Measurements from ENCODE around the gene KCNG4.

The KCNG4 gene

DNA sequence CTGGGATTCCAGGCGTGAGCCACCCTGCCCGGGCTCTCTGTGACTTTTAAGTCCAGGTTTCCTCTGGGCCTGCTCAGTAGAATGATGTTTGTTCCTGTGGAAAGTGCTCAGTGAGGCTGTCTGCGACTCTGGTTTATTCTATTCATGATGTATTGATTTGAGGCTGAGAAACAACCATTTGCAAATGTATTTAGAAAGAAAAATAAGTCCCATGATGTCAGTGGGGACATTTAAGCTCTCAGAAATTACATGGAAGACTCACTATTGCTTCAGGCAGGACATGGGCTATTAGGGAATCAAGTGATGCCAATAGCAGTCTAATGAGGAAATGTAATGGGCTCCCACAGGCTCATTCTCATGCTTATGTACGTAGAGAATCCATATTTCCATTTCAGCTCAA, 22.2 kb upstream of the KCNG4 start:
- DNase-seq, result no peak

DNA sequence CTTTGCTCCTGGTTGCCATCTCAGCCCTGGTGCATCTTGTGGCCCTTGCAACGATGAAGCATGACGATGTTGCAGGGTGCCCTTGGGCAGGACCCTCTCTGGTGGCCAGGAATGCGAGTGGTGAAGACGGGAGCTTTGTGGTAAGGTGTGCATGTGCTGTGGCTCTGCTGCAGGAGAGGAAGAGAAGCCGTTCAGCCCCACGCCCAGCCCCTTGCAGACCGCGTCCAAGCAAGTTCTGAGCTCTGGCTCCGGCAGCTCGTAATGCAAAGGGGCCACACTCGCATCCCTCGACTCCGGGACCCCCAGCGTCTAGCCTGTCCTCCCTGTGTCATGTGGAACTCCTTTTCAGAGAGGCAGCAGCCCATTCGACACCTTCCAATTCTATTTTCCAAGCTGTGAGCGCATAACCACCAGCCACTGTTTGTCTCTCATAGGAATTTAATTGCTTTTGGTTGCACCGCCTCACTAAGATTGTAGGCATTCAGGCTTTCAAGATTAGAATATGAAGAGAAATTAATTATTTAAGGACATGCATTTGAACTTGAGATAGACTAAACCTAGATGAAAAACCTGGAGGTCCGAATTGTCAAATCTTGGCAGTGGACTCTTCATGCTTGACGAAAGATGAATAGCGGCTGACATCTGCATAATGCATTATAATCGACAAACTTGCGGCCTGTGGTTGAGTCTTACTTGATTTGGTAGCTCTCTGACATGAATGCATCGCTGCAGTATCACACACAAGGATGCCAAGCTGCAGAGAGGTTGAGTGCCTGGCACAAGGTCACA, 21.1 kb upstream of the KCNG4 start:
- no peak for DNase-seq

DNA sequence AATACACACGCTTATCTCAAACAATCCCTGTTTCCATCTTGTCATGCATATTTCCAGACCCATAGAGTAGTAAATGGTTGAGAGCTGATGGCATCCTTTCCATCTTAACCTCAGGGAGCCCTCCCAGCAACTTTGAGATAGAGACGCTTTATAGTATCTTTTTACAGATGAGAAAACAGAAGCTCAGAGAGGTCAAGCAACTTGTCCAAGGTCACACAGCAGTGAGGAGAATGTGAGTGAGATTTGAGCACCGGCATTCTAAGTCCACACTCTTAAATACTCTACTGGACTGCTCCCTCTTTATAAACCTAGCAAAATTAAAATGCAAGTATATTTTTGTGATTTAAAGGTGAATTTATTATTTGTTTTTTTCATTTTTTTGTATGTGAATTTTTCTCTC, 19.9 kb upstream of the KCNG4 start:
- DNase-seq, result no peak

DNA sequence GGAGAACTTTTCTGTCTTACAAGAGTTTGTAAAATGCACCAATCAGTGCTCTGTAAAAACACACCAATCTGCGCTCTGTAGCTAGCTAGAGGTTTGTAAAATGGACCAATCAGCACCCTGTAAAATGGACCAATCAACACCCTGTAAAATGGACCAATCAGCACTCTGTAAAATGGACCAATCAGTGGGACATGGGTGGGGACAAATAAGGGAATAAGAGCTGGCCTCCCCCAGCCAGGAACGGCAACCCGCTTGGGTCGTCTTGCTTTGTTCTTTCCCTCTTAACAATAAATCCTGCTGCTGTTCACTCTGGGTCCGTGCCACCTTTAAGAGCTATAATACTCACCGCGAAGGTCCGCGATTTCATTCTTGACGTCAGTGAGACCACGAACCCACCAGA, 18.5 kb upstream of the KCNG4 start:
- no peak for DNase-seq

DNA sequence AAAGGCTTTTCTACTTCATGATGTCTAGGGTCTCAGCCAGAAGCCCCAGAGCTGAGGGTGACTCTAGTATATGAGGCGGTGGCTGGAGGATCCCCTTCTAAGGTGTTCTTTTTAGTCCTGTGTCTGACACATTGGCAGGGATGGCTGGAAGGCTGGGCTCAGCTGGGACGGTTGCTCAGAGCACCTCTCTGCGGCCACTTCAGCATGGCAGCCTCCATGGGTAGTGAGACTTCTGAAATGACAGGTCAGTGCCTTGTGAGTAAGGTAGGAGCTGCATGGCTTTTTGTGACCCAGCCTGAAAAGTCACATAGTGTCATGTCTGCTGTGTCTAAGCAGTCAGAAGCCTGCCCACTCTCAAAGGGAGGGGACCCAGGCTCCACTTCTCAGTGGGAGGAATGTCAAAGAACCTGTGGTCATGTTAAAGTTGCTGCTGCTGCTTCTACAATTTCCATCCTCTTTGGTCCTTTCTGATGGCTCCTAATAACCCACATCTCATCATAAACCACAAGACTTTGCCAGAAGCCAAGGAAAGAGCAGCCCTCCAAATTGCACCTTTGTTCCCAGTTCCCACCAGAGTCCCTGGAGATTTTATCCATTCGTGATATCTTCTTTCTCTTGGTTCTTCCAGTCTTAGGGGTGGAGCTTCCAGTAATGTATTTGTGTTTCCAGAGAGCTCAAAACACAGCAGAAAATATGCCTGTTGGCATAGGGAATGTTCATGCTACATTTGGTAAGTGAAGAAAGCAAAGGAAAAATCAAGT, 15.4 kb upstream of the KCNG4 start:
- no peak for DNase-seq

DNA sequence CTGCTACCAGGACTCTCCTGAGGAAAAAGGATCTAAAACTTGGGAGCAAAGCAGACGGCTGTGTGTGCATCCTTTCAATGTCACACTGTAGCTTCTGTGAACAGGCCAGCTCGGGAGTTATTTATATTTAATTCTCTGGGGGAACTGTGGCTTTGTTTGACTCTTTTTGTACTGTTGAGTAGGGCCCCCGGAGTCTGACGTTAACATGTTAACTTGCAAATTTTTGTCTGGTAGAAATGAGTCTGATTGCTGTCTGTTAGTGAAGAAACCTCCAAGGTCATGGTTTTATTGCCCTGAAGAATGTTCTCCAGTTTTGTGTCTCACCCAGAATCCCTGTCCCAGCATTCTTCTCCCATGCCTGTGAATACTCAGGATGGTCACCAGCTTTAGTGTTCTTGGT, 14.2 kb upstream of the KCNG4 start:
- DNase-seq, result no peak

DNA sequence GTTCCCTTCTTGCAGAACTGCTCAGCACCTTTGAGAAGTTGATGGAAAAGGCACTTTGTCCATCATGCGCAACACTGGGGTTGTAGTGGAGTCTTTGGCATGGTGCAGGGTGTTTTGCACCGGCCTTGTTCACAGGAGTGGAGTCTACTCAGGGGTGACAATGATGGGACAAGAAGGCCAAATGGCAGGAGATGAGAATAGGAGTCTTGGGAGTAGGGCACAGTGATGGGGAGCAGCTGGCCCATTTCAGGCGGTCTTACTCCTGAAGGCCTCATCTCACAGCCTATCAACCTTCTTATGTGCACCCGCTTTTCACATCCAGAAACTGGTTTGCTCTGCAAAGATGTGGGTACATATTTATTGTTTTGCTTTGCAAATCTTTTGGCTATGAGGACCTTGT, 13.4 kb upstream of the KCNG4 start:
- DNase-seq, result no peak

DNA sequence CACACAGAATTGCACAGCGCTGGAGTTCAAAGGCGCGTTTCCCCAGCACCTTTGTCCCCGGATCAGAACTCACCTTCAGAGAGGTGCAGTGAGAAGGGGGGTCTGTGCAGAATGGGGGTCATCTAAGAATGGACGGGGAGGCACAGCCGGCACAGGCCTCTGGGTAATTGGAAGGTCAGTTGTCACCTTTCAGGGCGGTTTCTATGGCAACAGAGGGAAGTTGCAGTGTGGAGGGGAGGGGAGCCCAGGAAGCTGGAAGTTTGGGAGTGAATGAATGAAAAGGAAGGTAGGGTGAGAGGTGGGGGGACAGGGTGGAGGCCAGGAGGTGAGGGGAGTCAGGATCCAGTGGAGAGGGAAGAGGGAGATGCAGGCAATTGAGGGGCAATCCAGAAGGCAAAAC, 12.4 kb upstream of the KCNG4 start:
- DNase-seq, result no peak

DNA sequence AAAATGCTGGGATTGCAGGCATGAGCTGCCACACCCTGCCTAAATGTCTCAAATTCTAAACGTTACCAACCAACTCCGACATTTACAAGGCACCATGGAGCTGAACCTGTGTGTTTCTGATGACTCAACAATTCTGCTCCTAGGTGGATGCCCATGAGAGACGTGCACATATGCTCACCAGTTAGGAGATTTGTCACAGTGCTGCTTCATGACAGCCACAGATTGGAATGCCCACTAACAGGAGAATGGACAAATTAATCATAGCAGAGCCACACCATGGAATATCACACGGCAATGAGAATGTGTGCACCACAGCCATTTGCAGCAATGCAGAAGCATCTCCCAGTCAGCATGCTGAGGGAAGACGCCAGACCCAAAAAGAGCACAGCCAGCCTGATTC, 8.0 kb upstream of the KCNG4 start:
- DNase-seq, result no peak

DNA sequence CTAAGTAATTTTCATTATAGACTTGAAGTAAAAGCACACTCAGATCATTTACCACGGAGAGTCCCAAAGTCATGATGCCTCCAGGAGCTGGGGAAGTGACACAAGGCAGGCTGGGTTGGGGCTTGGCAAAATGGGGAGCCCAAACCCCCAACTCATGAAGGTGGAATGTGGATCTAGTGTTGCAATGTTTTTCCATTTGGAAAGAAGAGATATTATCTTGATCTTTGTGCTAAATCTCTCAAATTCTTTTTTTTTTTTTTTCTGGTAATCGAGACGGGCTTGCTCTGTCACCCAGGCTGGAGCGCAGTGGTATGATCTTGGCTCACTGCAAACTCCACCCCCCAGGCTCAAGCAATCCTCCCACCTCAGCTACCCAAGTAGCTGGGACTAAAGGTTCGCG, 7.5 kb upstream of the KCNG4 start:
- no peak for DNase-seq

DNA sequence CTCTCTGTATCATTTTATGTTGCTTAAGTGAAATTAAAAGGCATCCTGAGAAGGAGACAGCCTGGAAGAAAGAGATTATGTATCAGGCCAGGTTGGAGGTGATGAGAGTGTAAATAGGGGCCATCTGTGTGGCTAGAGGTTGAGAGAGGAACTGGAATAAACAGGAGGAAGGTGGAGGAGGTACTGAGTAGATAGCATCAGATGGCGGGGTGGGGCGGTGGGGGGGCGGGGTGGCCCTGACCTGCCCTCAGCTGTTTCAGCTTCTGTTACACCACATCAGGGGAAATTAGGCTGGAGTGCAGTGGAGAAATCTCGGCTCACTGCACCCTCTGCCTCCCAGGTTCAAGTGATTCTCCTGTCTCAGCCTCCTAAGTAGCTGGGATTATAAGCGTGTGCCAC, 6.9 kb upstream of the KCNG4 start:
- no peak for DNase-seq

DNA sequence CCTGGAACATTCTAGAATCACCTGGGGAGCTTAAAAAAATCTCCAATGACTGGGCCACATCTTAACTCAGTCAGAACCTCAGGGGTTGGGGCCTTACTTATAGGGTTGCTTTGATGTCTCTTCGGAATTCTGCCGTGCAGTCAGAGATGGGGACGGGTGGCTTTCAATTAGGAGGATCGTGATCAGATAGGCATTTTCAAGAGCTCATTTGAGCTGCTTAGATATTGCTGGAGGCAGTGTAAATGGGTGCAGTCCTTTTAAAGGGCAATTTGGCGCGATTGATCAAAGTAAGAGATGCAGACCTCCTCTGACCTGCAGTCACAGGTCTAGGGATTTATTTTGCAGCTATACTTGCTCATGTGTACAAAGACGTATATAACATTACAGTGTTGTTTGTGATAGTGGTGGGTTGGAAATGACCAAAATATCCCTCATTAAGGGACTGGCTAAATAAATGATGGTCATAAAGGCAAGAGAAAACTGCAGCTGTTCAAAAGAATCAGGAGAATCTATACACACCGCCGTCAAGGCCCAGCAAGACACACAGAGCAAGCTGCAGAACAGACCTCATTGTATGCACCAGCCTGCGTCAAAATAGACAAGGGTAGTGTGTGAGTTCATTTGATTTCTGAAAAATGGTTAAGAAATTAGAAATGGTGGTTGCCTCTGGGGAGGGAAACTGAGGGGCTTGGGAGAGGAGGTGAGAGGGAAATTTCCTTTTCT, 6.3 kb upstream of the KCNG4 start:
- DNase-seq, result no peak

DNA sequence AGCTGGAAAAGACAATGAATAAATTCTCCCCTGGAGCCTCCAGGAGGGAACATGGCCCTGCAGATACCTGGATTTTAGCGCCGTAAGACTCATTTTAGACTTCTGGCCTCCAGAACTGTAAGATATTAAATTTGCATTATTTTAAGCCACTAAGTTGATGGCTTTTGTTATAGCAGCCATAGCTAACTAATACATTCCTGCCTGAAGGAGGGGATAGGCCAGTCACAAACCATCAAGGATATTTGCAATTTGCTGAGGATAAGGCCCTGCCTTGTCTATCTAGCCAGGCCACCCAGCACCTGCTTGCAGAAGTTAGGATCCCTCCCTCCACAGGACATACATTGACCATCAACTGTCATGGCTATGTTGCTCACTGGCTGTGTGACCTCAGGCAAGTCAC, 4.9 kb upstream of the KCNG4 start:
- no peak for DNase-seq

DNA sequence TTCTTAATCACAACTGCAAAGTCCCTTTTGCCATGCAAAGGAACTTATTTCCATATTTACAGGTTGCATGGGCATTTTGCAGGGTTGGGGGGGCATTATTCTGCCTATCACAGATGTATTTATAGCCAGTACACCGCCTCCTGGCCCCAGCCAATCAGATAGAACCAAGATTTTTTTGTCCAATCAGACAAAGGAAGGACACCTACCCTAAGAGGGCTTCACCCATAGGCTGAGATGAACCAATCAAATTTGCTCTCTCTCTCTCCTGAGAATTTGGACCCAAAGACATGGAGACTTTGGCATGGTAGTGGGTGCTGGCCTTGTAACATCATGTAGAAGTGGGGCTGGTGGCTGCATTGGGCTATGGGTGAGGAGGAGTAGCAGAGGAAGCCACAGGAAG, 3.9 kb upstream of the KCNG4 start:
- no peak for DNase-seq

DNA sequence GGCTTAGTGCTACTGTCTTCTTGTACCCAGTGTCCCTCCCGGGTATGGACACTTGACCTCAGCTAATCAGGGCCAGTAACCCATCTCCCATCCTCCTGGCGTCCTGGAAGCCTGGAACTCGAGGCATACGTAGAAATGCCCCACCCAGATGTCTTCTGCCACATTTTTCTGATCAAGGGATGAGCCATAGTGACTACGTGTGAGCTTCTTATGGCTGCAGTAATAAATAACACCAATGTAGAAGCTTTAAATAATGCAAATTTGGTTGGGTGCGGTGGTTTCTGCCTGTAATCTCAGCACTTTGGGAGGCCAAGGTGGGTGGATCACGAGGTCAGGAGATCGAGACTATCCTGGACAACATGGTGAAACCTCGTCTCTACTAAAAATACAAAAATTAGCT, 3.0 kb upstream of the KCNG4 start:
- no peak for DNase-seq

DNA sequence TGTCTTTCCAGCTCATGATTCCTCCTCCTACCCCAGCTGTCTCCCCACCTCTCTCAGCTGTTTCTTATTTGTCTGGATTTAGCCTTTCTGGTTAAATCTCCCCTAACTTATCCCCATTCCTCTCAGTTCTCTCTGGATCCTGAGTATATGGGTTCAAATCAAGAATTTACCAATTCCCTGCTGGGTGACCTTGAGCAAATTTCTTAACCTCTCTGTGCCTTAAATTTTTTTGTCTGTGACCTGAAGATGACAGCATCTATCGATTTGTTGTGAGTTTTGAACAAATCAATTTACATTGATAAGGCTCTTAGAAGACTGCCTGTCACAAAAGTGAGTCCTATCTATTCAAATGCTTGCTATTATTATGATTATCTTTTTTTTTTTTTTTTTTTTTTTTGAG, 2.0 kb upstream of the KCNG4 start:
- no peak for DNase-seq

DNA sequence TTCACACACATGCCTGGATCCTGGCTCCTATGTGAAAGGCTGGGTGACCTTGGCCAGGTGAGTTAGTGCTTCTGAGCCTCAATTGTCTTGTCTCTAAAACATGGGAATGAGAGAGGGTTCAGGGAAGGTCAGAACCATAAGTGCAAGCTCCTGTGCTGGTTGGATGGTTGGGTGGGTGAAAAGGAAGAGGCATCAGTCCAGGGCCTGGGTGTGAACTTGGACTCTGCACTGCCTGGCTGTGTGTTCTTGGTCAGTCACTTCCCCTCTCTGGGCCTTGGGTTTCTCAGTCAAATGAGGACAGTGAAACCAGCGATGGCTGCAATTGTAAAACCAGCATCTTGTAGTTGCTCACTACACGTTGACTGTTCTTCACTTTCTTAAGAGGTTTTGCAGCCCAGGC, 643 bp upstream of the KCNG4 start:
- no peak for DNase-seq

DNA sequence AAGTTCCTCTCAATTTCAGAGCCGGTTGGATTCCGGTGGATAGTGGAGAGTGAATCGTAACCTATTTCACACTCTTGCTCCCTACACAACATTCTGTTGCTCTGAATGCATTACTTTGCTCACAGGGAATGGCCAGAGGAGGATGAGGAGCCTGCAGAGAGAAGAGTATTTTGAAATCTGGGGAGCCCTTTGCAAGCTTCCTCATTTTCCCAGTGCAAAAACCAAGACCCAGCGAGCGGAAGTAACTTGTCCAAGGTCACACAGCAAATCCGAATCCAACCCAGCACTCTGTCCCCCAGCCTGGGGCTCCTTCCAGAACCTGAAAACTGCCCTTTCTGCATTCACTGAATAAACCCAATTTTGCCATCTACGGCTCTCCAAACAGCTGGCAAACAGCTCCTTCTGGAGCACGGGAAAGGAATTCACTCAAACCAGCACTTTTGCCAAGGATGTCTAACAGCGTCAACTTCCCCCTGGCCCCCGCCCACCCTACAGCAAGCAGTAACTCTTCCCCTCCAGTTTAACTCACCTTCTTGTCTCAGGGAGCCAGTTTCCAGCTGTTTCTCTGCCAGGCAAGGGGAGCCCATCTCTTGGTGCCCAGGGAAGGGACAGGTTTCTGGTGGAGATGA, 557 bp downstream of the KCNG4 start:
- DNase-seq, result no peak

DNA sequence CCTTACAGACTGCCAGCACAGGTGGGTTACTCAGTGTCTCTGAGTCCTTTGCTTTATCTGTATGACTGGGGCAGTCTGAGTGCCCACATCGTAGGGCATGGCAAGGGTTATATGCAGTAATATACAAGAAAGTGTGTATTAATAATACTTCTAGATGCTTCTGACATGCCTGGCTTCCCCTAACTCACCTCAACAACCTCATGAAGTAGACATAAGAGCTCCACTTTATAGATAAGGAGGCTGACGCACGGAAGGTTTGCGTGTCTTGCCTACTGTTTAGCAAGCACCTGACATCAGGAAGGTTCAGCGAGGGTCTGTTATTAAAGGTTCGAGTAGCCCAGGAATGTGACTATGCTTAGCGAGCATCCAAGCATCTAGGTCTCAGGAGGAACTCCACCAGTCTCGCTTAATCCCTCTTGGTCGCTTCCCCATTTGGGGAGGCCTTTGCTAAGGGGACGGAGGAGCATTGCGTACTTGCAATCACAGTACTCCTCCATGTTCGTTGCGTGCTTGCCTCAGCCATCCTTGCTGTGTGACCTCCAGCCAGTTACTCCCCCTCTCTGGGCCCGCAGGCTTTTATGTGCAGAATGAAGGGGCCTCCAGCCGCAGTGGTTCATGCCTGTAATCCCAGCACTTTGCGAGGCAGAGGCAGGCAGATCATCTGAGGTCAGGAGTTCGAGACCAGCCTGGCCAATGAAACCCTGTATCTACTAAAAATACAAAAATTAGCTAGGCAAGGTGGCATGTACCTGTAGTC, 1.6 kb downstream of the KCNG4 start:
- no peak for DNase-seq

DNA sequence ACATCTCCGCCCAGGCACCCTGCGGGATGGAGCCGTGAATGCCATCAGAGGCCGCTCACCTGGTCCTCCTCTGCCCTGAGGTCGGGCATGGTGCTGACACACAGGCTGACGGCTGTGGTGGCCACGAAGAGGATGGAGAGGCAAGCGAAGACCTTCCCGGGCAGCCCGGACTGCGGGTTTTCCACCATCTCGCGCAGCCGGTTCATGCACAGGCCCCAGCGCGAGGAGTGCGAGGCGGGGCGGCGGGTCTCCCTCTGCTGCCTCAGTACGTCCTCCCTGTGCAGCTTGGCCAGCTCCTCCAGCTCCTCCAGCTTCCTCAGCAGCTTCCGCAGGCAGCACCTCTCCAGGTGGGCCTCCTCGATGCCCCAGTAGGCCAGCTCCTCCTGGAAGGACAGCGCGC, 3.1 kb downstream of the KCNG4 start:
- no peak for DNase-seq

DNA sequence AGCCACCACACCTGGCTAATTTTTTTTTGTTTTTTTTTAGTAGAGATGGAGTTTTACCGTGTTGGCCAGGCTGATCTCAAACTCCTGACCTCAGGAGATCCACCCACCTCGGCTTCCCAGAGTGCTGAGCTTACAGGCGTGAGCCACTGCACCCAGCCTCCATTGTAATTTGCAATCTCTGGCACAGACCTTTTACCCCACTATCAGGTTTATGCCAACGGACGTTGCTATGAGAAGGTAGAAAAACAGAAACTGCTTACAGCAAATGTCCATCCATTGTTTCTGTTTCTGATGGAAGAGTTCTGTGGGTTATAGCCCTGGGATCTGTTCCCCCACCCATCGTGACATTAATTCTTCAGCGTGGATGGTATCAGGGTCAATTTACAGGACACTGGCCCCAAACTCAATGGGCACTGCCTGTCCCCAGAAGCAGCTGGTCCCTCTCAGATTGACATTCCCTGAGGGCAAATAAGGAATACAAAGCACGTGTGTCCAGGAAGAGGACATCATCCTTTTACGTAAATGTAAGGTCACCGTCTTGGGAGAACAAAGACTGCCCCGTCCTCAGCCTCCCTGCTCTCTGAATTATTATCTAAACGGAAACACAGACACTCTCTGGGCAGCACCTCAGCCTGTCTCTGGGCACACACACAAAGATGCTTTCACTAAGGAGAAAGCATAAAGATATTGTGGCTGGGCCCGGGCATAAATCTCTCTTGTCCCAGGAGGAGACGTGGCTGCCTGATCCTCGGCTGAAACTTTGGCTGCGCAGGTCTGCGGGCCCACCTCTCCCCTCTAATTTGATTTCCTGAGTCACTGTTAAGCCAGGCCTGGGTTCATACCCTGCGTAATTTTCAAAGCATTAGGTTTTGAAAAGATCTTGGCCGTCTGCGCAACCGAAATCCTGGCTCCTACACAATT, 5.2 kb downstream of the KCNG4 start:
- no peak for DNase-seq

DNA sequence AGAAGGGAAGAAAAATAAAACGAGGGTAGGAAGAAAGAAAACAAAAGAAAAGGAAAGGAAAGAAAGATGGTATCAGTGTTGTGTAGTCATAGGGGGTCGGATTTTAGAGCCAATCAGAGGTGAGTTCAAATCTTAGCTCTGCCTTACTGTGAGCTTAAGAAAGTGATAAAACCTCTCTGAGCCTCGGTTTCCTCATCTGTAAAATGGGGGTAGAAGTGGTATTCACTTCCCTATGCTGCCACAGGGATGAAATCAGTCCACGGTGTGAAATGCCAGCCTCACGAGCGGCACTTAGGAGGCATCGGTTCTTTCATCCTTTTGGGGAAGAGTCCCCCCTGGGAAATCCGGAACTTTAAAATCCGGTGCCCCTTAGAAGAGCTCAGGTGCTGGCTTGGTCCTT, 6.1 kb downstream of the KCNG4 start:
- no peak for DNase-seq
